SU-DHL-6 (cell line): ENCODE results near the gene OR51A4.

Source experiments
- H2AFZ ChIP-seq: fragments of 200-600 bp; sonication (generic); 2 replicates; pipeline ENCODE4 v1.6.1; 2014; ENCODE audit warnings: low read depth, mild to moderate bottlenecking, moderate library complexity, mixed read lengths, antibody characterized with exemption, low read length; ENCODE audit not compliant: severe bottlenecking
- H3F3A ChIP-seq: fragments of 200-600 bp; shearing (Covaris generic); 2 replicates; pipeline ENCODE4 v1.6.0; 2016; ENCODE audit warnings: antibody characterized with exemption, mild to moderate bottlenecking; ENCODE audit not compliant: insufficient read depth
- H3K27ac ChIP-seq: fragments of 200-600 bp; sonication (generic); 2 replicates; pipeline ENCODE4 v1.5.1; 2016; ENCODE audit warnings: low read depth, mild to moderate bottlenecking, low read length, moderate library complexity, mixed read lengths
- H3K27me3 ChIP-seq: fragments of 200-600 bp; sonication (generic), shearing (Covaris generic); 2 replicates; pipeline ENCODE4 v1.6.0; 2014; ENCODE audit warnings: mild to moderate bottlenecking, low read length
- H3K36me3 ChIP-seq: fragments of 200-600 bp; sonication (generic); 2 replicates; pipeline ENCODE4 v1.6.1; 2014; ENCODE audit warnings: mild to moderate bottlenecking, low read length, mixed read lengths
- H3K4me2 ChIP-seq: fragments of 300-600, 200-600 bp; shearing (Covaris generic), sonication (generic); 2 replicates; pipeline ENCODE4 v1.6.0; 2014; ENCODE audit warnings: low read length, low read depth, mild to moderate bottlenecking; ENCODE audit not compliant: poor library complexity, severe bottlenecking
- H3K4me3 ChIP-seq: fragments of 200-600 bp; sonication (generic); 2 replicates; pipeline ENCODE4 v1.5.1; 2014; ENCODE audit warnings: antibody characterized with exemption, low read length, mild to moderate bottlenecking, mixed read lengths; ENCODE audit not compliant: insufficient read depth, poor library complexity, severe bottlenecking
- H3K79me2 ChIP-seq: fragments of 200-600 bp; sonication (generic); 2 replicates; pipeline ENCODE4 v1.6.1; 2014; ENCODE audit warnings: mild to moderate bottlenecking, low read length, moderate library complexity; ENCODE audit not compliant: insufficient read depth
- H3K9ac ChIP-seq: fragments of 200-600 bp; sonication (generic); 2 replicates; pipeline ENCODE4 v1.7.0; 2014; ENCODE audit warnings: mild to moderate bottlenecking, low read length
- H3K9me2 ChIP-seq: fragments of 200-600 bp; sonication (generic); replicated peaks from 2 replicates; pipeline ENCODE4 v1.6.1; 2014; ENCODE audit warnings: low read length; ENCODE audit not compliant: insufficient read depth
- H3K9me3 ChIP-seq: fragments of 200-600 bp; sonication (generic); 2 replicates; pipeline ENCODE4 v1.6.1; 2014; ENCODE audit warnings: low read length, mixed read lengths; ENCODE audit not compliant: insufficient read depth
- H4K20me1 ChIP-seq: fragments of 200-600 bp; sonication (generic); 2 replicates; pipeline ENCODE4 v1.6.1; 2014; ENCODE audit warnings: low read depth, mild to moderate bottlenecking, antibody characterized with exemption, low read length, moderate library complexity, mixed read lengths
- CTCF ChIP-seq: fragments of 200-600 bp; sonication (generic); IDR thresholded peaks from one replicate; pipeline ENCODE4 v1.5.1; 2017; ENCODE audit warnings: antibody characterized with exemption, mild to moderate bottlenecking, low read length, moderate library complexity; ENCODE audit not compliant: insufficient read depth, poor library complexity, severe bottlenecking
- EZH2phosphoT487 ChIP-seq: fragments of 200-600 bp; sonication (generic), shearing (Covaris generic); conservative IDR thresholded peaks from 2 replicates; pipeline ENCODE4 v1.6.1; 2018; ENCODE audit warnings: mild to moderate bottlenecking, antibody characterized with exemption, low read length, moderate library complexity, mixed read lengths

The OR51A4 gene

GRCh38 chr11:4916581-4916980 is 30.8 kb downstream of the OR51A4 start:
- no peaks in the 10 kb centered on the region for H3K9me2 ChIP-seq
- H2AFZ ChIP-seq = no peak overlapping the region
- H3K36me3 ChIP-seq = no peaks in the 10 kb centered on the region
- H3K27me3 ChIP-seq = no peaks in the 10 kb centered on the region
- no peaks in the 10 kb centered on the region for H3K9me3 ChIP-seq
- H3K4me2 ChIP-seq = no peak overlapping the region
- no peak overlapping the region for H3K4me3 ChIP-seq
- TF ChIP-seq EZH2phosphoT487 (no peak), CTCF (no peak)
- H3K27ac ChIP-seq = no peak overlapping the region
- no peak overlapping the region for H3K9ac ChIP-seq
- no peaks in the 10 kb centered on the region for H3F3A ChIP-seq
- H4K20me1 ChIP-seq = no peaks in the 10 kb centered on the region
- no peaks in the 10 kb centered on the region for H3K79me2 ChIP-seq

- H3K27me3 ChIP-seq = 0 out of 2 replicates have a peak, but pooled peaks cover 3% of the 10 kb centered on the region
- H3K9me3 ChIP-seq = no peaks in the 10 kb centered on the region
- H3K9ac ChIP-seq = no peak within 1 kb of the TSS
- no peaks in the 10 kb centered on the region for H4K20me1 ChIP-seq
- TF ChIP-seq EZH2phosphoT487 (no peak), CTCF (no peak)
- no peaks in the 10 kb centered on the region for H3K9me2 ChIP-seq
- H3F3A ChIP-seq = no peaks in the 10 kb centered on the region
- no peak within 1 kb of the TSS for H3K4me3 ChIP-seq
- no peak within 1 kb of the TSS for H3K4me2 ChIP-seq
- H3K27ac ChIP-seq = no peak within 1 kb of the TSS
- H3K79me2 ChIP-seq = no peaks in the 10 kb centered on the region
- H2AFZ ChIP-seq = no peak within 1 kb of the TSS
- no peaks in the 10 kb centered on the region for H3K36me3 ChIP-seq
These were observed 43.9 kb downstream of the OR51A4 start, which contains the start of gene OR51A7 for GRCh38 chr11:4903484-4903883. Gene OR51A7, plus strand, starts transcription at chr11:4903783. Its CDS starts 3,587 bp downstream, at chr11:4907370.
